HL-60/S4 treated with retinoic acid at 250 ng/mL for 4 days and 3 days (cell line): ENCODE results near the gene TENT5D.
"Not testable (repeated sequence)": the region's sequence is repeated elsewhere in the genome, so short reads cannot be mapped to it uniquely, and the experiment has no call there.

Source experiments
- in situ Hi-C: fragments of 300-500 bp; cut with MboI; formaldehyde crosslinking; loops from 2 replicates; pipeline ENCODE4 v1.7.0; 2022; ENCODE audit warnings: low sequenced_read_pairs

TENT5D gene

DNA sequence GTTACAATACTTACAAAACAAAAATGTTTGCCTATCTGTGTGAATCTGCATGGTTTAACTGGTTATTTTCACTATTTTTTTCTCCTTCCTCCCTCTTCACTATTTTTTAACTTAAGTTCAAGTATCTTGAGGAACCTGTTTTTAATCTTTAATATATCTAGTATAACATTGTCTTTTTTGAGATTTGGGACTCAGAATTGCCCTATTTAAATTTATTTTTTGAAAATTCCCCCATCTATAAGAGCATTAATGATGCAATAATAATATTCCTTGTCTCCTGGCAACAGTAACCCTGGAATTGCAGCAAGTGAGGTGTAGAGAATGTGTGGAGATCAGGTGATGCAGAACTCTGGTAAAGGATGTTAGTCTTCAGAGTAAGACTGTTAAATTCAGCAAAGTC is at the start of gene TENT5D:
Gene TENT5D, plus strand, starts transcription at position 301 of the 400 bp plus-strand sequence. CDS start 22,093 bp downstream, outside the sequence.
- in situ Hi-C loops: no loop called here

DNA sequence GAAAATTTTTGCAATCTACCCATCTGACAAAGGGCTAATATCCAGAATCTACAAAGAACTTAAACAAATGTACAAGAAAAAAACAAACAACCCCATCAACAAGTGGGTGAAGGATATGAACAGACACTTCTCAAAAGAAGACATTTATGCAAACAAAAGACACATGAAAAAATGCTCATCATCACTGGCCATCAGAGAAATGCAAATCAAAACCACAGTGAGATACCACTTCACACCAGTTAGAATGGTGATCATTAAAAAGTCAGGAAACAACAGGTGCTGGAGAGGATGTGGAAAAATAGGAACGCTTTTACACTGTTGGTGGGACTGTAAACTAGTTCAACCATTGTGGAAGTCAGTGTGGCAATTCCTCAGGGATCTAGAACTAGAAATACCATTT is 34.6 kb upstream of the TENT5D start:
- in situ Hi-C loops: not testable (repeated sequence)

DNA sequence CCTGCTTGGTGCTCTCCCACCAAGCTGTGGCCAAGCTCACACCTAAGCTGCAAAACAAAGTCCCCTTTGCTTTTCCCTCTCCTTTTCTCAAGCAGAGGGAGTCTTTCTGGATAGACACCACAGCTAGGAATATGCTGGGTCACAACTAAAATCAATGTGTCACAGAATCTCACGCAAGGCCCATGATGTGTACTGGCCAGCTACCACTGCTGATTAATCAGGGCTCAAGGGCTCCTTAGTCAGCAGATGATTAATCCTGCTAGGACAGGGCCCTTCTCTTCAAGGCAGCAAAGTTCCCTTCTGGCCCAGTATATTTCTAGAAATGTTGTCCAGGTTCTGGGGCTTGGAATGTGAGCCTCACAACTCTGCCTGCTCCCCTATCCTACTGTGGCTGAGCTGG is 32.0 kb upstream of the TENT5D start:
- in situ Hi-C loops: no loop called here

GRCh38 chrX:80412042-80412441 is 8.2 kb upstream of the TENT5D start:
- in situ Hi-C loops: no loop called here

- in situ Hi-C loops: no loop called here
Measured at GRCh38 chrX:80423000-80423399, 2.8 kb downstream of the TENT5D start.

- in situ Hi-C loops: no loop called here
Measured at GRCh38 chrX:80423744-80424143, 3.5 kb downstream of the TENT5D start.

DNA sequence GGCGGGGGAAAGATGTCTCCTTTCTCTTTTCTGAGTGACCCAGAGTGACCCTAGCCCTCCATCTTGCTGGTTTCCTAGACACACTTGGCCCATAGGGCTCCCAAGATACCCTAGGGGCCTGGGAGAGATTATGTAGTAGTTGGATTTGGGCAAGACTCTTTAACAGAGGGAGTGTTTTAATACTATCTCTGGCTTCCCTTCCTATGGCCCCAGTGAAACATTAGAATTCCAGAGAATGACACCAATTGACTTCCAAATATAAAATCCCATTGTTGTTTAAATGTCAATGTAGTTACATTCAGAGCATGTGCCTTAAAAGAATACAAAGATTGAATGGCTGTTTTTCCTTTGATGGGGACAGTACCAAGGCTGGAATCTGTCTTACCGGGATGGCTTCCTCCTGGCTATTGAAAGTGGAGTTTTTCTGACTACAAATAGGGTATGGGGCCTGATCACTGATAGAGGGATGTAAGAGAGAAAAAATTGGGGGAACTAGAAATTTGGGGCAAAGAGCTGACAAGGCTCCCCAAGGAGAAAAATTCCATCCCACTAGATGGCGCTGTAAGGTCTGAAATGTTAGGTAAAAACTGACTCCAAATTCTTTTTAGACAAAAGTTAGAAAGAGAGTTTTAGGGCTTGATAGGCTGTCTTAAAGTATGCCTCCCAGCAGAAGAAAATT is 10.7 kb downstream of the TENT5D start:
- in situ Hi-C loops: no loop called here

DNA sequence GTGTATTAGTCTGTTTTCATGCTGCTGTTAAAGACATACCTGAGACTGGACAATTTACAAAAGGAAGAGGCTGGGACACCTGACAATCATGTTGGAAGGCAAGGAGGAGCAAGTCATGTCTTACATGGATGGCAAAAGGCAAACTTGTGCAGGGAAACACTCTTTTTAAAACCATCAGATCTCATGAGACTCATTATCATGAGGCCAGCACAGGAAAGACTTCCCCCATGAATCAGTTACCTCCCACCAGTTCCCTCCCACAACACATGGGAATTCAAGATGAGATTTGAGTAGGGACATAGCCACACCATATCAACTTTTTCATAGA is 11.2 kb downstream of the TENT5D start:
- in situ Hi-C loops: no loop called here

DNA sequence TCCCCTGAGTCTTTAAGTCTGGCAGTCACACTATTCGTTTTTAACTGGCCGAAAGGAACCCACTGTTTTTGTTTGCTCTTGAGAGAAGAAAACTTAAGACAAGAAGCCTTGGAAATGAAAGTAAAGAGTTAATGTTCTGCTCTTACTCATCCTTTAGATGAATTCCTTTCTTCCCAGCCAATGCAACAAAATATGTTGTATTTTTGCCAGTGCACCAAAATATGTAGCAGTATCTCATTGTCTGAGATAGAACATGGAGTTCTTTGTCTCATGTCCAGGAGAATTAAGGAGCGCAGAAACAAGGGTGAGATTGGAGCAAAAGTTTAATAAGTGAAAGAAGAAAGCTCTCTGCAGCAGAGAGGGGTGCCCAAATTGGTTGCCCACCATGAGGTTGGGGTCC is 12.2 kb downstream of the TENT5D start:
- in situ Hi-C loops: no loop called here

DNA sequence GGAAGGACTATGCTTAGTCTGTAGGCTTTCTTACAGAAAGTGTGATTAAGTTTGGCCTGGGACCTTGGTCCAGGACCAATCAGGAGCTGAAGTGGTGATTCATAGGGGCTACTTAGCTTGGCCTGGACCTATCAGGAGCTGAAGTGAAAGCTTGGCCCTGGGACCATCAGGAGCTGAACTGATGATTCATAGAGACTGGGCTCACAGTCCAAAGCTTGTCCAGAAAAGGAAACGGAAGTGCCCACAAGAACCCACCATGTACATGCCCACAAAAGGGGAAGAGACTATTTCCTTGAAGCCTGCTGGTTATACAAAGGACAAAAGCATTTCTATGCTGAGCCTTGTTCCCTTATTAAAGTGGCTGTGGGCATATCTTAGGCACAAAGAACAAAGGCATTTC is 12.6 kb downstream of the TENT5D start:
- in situ Hi-C loops: no loop called here

DNA sequence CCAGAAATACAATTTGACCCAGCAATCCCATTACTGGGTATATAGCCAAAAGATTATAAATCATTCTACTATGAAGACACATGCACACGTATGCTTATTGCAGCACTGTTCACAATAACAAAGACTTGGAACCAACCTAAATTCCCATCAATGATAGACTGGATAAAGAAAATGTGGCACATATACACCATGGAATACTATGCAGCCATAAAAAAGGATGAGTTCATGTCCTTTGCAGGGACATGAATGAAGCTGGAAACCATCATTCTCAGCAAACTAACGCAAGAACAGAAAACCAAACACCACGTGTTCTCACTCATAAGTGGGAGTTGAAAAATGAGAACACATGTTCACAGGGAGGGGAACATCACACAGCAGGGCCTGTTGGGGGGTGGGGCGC is 47.9 kb downstream of the TENT5D start:
- in situ Hi-C loops: not testable (repeated sequence)

DNA sequence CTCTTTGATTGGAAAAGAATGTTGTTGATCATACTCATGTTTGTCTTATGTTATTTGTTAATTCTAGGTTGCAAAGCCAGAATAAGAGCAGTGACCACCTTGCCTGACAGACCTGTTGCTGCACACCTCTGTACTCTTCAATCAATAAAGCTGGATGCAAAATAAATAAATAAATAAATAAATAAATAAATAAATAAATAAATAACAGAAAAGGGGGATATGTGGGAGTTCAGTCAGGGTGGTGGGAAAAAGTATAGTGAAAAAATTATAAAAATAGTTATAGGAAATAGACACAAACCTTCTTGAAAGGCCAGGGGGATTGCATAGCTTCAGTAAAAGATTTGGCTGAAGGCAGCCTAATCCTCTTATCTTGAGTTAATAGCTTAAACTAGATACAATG is 51.3 kb downstream of the TENT5D start:
- in situ Hi-C loops: no loop called here

GRCh38 chrX:80485543-80485942 is 65.3 kb downstream of the TENT5D start:
- in situ Hi-C loops: no loop called here

DNA sequence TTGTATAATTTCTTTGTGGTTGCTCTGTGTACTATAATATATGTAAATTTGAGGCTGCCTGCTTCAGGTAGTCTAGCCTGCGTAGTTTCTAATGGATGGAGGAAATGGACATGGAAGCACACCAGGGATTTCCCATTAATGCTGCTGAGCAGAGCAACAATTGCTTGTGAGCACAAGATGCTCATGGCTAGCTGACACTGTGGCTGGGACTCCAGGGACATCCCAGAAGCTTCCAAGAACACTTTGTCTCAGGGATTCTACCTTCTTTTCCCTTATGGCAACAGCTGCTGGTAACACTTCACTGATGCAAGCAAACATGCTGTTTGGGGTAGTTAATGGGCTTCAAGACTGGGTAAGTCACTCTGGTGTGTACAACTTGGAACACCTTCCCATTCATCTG is 66.1 kb downstream of the TENT5D start:
- in situ Hi-C loops: no loop called here

DNA sequence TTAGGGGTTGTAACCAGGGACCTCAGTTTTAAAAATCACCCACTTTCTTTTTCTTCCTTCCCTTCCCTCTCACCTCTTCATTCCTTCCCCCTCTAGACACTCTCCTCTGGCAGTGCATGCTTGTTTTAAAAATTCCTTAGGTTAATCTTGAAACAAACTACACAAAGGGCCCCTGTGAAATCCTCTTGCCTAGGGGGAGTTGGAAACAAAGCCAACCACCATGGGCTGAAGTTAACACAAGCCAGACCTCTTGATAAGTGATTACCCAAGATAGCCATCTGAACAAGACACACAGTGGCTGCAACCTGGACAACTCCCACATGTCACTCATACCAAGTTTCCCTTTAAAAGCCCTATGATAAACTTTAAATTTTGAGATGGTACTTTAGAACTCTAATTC is 68.9 kb downstream of the TENT5D start:
- in situ Hi-C loops: no loop called here
